ENCODE results near the gene TCAF2. TPM values are rescaled to one million over a fixed set of nuclear protein-coding genes. Genes with fewer than 3 reads are reported as not detected.
A peak's percentile ranks its signal among the peaks of the same experiment; 100 is the strongest.
"Not testable (repeated sequence)": the region's sequence is repeated elsewhere in the genome, so short reads cannot be mapped to it uniquely, and the experiment has no call there.

TCAF2 gene
- total RNA-seq (2011; cell fraction: chromatin; rRNA removed; ENCODE audit: low replicate concordance), result 17.9 and 18.0 TPM in 2 replicates
- total RNA-seq (2011; cell fraction: nucleolus; rRNA removed), result 12.1 and 13.7 TPM in 2 replicates
- total RNA-seq (2011; cell fraction: nucleoplasm; rRNA removed), result 15.3 and 20.9 TPM in 2 replicates
- total RNA-seq (2014; rRNA removed) (2.9 and 3.1 TPM in 2 replicates), total RNA-seq (2014; rRNA removed; fragmentation: Illumina TruSeq; extraction: Trizol) (2.6 and 3.0 TPM in 2 replicates), total RNA-seq (2015; rRNA removed; fragmentation: Illumina TruSeq; extraction: Trizol) (3.0 and 3.2 TPM in 2 replicates), total RNA-seq (2021) (4.1 and 4.9 TPM in 2 replicates), polyA plus RNA-seq (2011; rRNA removed) (7.8 and 10.6 TPM in 2 replicates), polyA plus RNA-seq (2014; fragmentation: Illumina TruSeq; extraction: Trizol) (3.7 and 4.5 TPM in 2 replicates), polyA plus RNA-seq (2014; fragmentation: Nextera tagmentation; extraction: Ambion mirVana) (1 to 10 TPM in 1 of 2 experiments, under 1 TPM in 1; 0.79 to 1.0 TPM), polyA plus RNA-seq (2014; rRNA removed) (2.4 and 2.9 TPM in 2 replicates), polyA minus RNA-seq (2011; rRNA and poly(A)+ RNA removed) (10.3 and 17.4 TPM in 2 replicates), Bru-seq, nascent RNA (percentile 35 among the genes with signal in this experiment), BruChase-seq, experiment 1, labeled RNA remaining after a 2-hour chase (percentile 34 among the genes with signal in this experiment), BruChase-seq, experiment 2, labeled RNA remaining after a 6-hour chase (percentile 39 among the genes with signal in this experiment)
- polyA plus RNA-seq (2011; cell fraction: cytosol; rRNA removed), result 7.4 and 8.9 TPM in 2 replicates
- polyA plus RNA-seq (2011; cell fraction: nucleus; rRNA removed), result 12.2 and 16.4 TPM in 2 replicates
- 6.0 and 8.7 TPM in 2 replicates for polyA plus RNA-seq (2012)
- 6.2 and 10.0 TPM in 2 replicates for polyA minus RNA-seq (2011; cell fraction: cytosol; rRNA and poly(A)+ RNA removed)
- polyA minus RNA-seq (2011; cell fraction: nucleus; rRNA and poly(A)+ RNA removed), result 10.8 and 13.0 TPM in 2 replicates
- long read RNA-seq, experiment 1, full-length matches to known transcripts, result 1 of 21 reads
- long read RNA-seq, experiment 1, partial matches to known transcripts, result 9 of 21 reads
- long read RNA-seq, experiment 1, other reads (novel, unspliced or antisense), result 11 of 21 reads
- long read RNA-seq, experiment 2, partial matches to known transcripts, result 1 of 5 reads
- long read RNA-seq, experiment 2, other reads (novel, unspliced or antisense), result 4 of 5 reads
- long read RNA-seq, experiment 3, partial matches to known transcripts, result 0 of 1 reads
- long read RNA-seq, experiment 3, other reads (novel, unspliced or antisense), result 1 of 1 reads

GRCh38 chr7:143620646-143621045 is at the start of gene TCAF2:
TSS of gene TCAF2 (plus strand) at chr7:143620974.
- H2AFZ ChIP-seq (ENCODE audit: low read depth, low read length); in situ Hi-C loops (cut with MboI); H3K27me3 ChIP-seq (ENCODE audit: control insufficient read depth in 2 of 2, insufficient read depth in 2 of 2, low read length in 2 of 2); H3K36me3 ChIP-seq (ENCODE audit: control insufficient read depth, insufficient read depth, low read length); H3K9me1 ChIP-seq (ENCODE audit: control insufficient read depth, insufficient read depth, low read length); H3K27ac ChIP-seq (ENCODE audit: extremely low read depth, low read depth, low read length); intact Hi-C loops (cut with micrococcal nuclease); H3K9me3 ChIP-seq (replicated peaks; ENCODE audit: control insufficient read depth, insufficient read depth, low read depth, low read length); H3K9ac ChIP-seq (ENCODE audit: insufficient read depth in 1 of 2, low read depth in 2 of 2, low read length in 2 of 2); H3K79me2 ChIP-seq (ENCODE audit: control insufficient read depth, insufficient read depth, low read length); H3K4me1 ChIP-seq (replicated peaks in 1 of 2; ENCODE audit: control insufficient read depth in 2 of 2, insufficient read depth in 2 of 2, low read length in 2 of 2); POLR2A ChIA-PET; DNase-seq (ENCODE audit: extremely low read depth in 1 of 4, low spot score in 3 of 4); H3K4me2 ChIP-seq (ENCODE audit: insufficient read depth, low read length); CTCF ChIA-PET (ENCODE audit: low intra/inter-chr PET ratio); H4K20me1 ChIP-seq (replicated peaks; ENCODE audit: control insufficient read depth, insufficient read depth, low read length); BruUV-seq (replicated peaks): not testable (repeated sequence)
- WGBS (ENCODE audit: insufficient coverage, low coverage, missing lambda C conversion rate), result no CpG with 5 or more reads among the region's 38 CpGs
- H3K4me3 ChIP-seq, result 0 out of 2 replicates have a peak within 1 kb of the TSS, but pooled peaks have one; percentile 22
- ATAC-seq, result peak; percentile 98
- peak; percentile 78 for FAIRE-seq

GRCh38 chr7:143571501-143571900 is 49.3 kb upstream of the TCAF2 start, which contains the start of gene CTAGE15:
TSS of gene CTAGE15 (plus strand) at chr7:143571801. CDS start at chr7:143571818, 17 bp downstream.
- H3K9ac ChIP-seq (ENCODE audit: insufficient read depth in 1 of 2, low read depth in 2 of 2, low read length in 2 of 2); H3K27me3 ChIP-seq (ENCODE audit: control insufficient read depth in 2 of 2, insufficient read depth in 2 of 2, low read length in 2 of 2); H3K9me3 ChIP-seq (replicated peaks; ENCODE audit: control insufficient read depth, insufficient read depth, low read depth, low read length); ATAC-seq; H3K79me2 ChIP-seq (ENCODE audit: control insufficient read depth, insufficient read depth, low read length); CTCF ChIA-PET (ENCODE audit: low intra/inter-chr PET ratio); H2AFZ ChIP-seq (ENCODE audit: low read depth, low read length); in situ Hi-C loops (cut with MboI); H4K20me1 ChIP-seq (replicated peaks; ENCODE audit: control insufficient read depth, insufficient read depth, low read length); H3K4me2 ChIP-seq (ENCODE audit: insufficient read depth, low read length); intact Hi-C loops (cut with micrococcal nuclease); FAIRE-seq; POLR2A ChIA-PET; DNase-seq (ENCODE audit: extremely low read depth in 1 of 4, low spot score in 3 of 4); H3K4me1 ChIP-seq (replicated peaks in 1 of 2; ENCODE audit: control insufficient read depth in 2 of 2, insufficient read depth in 2 of 2, low read length in 2 of 2); H3K9me1 ChIP-seq (ENCODE audit: control insufficient read depth, insufficient read depth, low read length); H3K4me3 ChIP-seq; H3K27ac ChIP-seq (ENCODE audit: extremely low read depth, low read depth, low read length); BruUV-seq (replicated peaks); H3K36me3 ChIP-seq (ENCODE audit: control insufficient read depth, insufficient read depth, low read length): not testable (repeated sequence)
- no CpG with 5 or more reads among the region's 20 CpGs for WGBS (ENCODE audit: insufficient coverage, low coverage, missing lambda C conversion rate)

DNA sequence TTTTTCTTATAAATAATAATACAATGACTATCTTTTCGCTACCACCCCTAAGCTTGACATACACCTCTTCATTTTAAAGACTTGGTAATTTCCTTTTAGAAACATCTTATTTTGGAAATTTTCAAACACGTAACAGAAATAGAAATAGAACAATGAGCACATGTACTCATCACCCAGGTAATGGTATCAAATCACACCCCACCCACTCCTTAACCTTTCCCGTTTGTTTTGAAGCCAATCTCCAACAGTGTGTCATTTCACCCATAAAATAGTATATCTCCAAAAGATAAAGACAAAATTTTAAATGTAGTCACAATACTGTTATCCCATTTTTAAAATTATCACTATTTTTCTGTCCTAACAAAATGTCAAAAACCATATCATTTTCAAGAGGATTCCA is 32.6 kb upstream of the TCAF2 start:
- ATAC-seq; H3K4me1 ChIP-seq (replicated peaks in 1 of 2; ENCODE audit: control insufficient read depth in 2 of 2, insufficient read depth in 2 of 2, low read length in 2 of 2); H3K4me3 ChIP-seq; H2AFZ ChIP-seq (ENCODE audit: low read depth, low read length); H3K79me2 ChIP-seq (ENCODE audit: control insufficient read depth, insufficient read depth, low read length); POLR2A ChIA-PET; H3K9ac ChIP-seq (ENCODE audit: insufficient read depth in 1 of 2, low read depth in 2 of 2, low read length in 2 of 2); H3K27ac ChIP-seq (ENCODE audit: extremely low read depth, low read depth, low read length); H3K9me3 ChIP-seq (replicated peaks; ENCODE audit: control insufficient read depth, insufficient read depth, low read depth, low read length); H3K27me3 ChIP-seq (ENCODE audit: control insufficient read depth in 2 of 2, insufficient read depth in 2 of 2, low read length in 2 of 2); DNase-seq (ENCODE audit: extremely low read depth in 1 of 4, low spot score in 3 of 4); H3K4me2 ChIP-seq (ENCODE audit: insufficient read depth, low read length); BruUV-seq (replicated peaks); FAIRE-seq; intact Hi-C loops (cut with micrococcal nuclease); H3K36me3 ChIP-seq (ENCODE audit: control insufficient read depth, insufficient read depth, low read length); H4K20me1 ChIP-seq (replicated peaks; ENCODE audit: control insufficient read depth, insufficient read depth, low read length); H3K9me1 ChIP-seq (ENCODE audit: control insufficient read depth, insufficient read depth, low read length); CTCF ChIA-PET (ENCODE audit: low intra/inter-chr PET ratio): not testable (repeated sequence)
- WGBS (ENCODE audit: insufficient coverage, low coverage, missing lambda C conversion rate), result 0% methylated on average over 2 of the region's 3 CpGs
- in situ Hi-C loops (cut with MboI), result loop anchor here (5.0 kb wide), 1 partner anchor 284 kb away; no protein-coding TSS in a partner anchor
